Retinal pigment epithelial cell (primary cell): ENCODE results near the gene APOBEC2.
A peak's percentile ranks its signal among the peaks of the same experiment; 100 is the strongest.

Source experiments
- DNase-seq: peaks from one replicate; pipeline ENCODE4 v3.0.0-alpha.2; 2010; ENCODE audit warnings: low read depth
- H3K4me3 ChIP-seq: 2 replicates; pipeline ENCODE4 v1.5.1; 2011; ENCODE audit warnings: mild to moderate bottlenecking, low read length, control low read depth, moderate library complexity
- TF ChIP-seq, protein P1 (sequence below): conservative IDR thresholded peaks from 2 replicates; pipeline ENCODE4 v1.5.1; 2011; ENCODE audit warnings: low read depth, low read length, control low read depth, inconsistent platforms

APOBEC2 gene

DNA sequence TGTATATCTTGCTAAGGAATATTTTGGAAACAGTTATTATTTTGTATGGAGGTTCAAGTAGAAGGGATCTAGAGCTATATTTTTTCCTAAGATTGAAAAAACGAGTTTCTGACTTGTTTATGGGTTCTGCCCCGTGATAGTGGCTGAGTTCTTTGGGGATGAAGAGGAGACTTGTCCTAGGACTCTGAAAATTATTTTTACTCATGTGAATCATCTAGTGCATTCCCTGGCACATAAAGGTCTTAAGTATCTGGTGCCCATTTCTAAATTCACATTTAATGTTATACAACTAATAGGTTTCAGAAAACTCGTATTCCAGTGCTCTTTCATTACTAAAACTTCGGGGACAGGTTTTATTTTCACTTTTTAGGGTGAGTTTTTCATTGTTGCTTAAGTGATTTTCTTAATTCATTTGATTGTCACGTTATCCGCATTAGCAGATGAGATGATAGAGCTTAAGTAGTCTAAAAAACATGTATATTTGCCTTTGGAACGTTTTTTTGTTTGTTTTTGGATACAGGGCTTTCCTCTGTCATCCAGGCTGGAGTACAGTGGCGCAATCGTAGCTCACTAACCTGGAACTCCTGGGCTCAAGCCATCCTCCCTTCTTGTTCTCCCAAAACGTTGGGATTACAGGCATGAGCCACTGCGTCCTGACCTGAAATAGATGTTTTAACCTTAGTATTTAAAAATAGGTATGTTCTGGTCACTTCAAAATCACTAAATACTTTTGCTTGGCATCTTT lies 21.9 kb downstream of the APOBEC2 start:
- TF ChIP-seq, protein P1, sequence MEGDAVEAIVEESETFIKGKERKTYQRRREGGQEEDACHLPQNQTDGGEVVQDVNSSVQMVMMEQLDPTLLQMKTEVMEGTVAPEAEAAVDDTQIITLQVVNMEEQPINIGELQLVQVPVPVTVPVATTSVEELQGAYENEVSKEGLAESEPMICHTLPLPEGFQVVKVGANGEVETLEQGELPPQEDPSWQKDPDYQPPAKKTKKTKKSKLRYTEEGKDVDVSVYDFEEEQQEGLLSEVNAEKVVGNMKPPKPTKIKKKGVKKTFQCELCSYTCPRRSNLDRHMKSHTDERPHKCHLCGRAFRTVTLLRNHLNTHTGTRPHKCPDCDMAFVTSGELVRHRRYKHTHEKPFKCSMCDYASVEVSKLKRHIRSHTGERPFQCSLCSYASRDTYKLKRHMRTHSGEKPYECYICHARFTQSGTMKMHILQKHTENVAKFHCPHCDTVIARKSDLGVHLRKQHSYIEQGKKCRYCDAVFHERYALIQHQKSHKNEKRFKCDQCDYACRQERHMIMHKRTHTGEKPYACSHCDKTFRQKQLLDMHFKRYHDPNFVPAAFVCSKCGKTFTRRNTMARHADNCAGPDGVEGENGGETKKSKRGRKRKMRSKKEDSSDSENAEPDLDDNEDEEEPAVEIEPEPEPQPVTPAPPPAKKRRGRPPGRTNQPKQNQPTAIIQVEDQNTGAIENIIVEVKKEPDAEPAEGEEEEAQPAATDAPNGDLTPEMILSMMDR = no peak
- H3K4me3 ChIP-seq = peak overlapping the region; percentile 86
- no peak for DNase-seq

DNA sequence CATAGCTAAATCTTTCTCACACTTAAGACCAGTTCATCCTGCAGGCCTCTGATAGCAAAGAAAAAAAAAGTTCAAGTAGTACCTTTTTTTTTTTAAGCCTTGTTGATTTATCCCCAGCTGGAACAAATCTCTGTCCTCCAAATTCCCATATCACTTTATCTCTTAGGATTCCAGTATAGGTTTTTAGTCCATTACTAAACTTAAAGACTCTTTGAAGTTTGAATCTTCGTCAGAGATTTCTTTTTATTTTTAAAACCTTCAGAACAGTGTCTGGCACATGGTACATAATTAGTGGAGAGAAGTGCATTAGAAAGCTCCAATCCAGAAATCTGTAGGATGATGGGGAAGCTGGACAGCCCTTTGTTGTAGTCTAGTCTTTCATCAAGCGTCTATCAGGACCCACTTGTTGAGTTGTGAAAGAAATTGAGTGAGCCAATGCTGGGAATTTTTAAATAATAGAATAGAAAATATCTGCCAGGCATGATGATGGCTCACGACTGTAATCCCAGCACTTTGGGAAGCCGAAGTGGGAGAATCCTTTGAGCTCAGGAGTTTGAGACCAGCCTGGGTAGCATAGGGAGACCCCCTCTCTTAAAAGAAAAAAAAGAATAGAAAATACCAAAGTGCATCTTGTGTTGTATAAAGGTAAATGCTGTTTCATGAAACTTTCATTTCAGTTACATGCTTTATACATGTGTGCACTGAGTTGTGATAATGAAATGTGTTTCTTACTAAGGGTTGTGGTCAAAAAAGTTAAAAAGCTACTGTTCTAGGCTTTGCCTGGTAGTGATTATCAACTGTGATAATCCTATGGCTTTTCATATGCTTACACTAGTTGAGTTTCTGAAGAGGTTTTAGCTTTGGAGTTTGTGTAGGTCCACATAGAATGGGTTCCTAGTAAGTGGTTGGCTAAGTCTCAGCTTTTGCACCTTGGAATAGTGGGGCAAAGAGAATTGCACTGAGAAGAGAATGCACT lies 22.9 kb downstream of the APOBEC2 start:
- no peak for DNase-seq
- no peak overlapping the region for H3K4me3 ChIP-seq
- TF ChIP-seq, protein P1 = no peak

DNA sequence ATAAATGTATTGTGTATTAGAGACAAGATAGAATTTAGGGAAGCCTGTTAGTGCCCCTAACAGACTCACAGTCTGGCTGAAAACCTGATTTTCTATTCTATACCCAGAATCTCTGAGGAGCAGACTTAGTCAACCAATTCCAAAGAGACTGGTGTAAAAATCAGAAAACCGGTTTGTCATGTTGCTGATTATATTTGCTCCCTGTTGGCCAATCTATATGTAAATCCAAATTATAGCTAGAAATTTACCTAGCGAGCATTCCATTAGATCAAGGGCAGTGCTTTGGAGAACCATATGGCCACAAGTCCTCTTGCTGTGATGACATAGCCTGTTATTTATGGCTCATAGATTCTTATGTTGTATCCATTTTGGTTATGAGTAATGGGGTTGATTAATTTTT lies 24.5 kb downstream of the APOBEC2 start:
- no peak overlapping the region for H3K4me3 ChIP-seq
- TF ChIP-seq, protein P1 = no peak

DNA sequence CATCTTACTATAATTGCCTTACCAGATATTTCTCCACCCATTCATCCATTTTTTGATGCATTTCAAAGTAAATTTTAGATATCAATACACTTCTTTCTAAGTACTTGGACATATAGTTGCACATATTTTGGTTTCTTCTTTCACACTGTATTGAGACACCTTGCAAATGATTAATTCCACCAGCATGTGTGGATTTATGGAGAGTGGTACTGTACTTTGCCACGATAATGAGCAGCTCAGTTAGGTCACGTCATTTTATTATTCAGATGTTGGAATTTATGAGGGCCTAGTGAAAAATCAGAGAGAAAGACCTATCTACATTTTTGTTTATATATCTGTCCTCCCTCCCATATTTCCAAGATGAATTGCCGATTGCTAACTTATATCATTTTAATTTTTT lies 25.1 kb downstream of the APOBEC2 start:
- no peak overlapping the region for H3K4me3 ChIP-seq
- TF ChIP-seq, protein P1 = no peak
- no peak for DNase-seq

More for the DNA sequence above, 24.5 kb downstream of the APOBEC2 start:
- no peak for DNase-seq

DNA sequence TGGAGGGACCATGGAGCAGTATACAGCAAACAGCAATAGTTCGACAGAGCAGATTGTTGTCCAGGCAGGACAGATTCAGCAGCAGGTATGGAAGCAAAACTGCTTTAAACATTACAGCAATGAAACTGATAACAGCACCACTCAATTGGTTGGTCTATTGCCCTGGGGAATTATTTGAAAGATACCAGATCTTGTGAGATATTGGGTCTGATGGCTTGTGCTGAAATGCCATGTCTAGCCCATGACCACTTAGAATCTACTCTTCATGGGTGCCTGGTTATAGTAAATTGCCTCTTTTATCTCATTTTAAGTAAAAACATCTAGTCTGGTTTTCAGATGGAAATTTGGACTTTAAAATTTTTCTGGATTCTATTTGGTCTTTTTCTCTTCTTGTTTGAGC lies 26.1 kb downstream of the APOBEC2 start:
- DNase-seq = no peak
- TF ChIP-seq, protein P1 = no peak
- no peak overlapping the region for H3K4me3 ChIP-seq

DNA sequence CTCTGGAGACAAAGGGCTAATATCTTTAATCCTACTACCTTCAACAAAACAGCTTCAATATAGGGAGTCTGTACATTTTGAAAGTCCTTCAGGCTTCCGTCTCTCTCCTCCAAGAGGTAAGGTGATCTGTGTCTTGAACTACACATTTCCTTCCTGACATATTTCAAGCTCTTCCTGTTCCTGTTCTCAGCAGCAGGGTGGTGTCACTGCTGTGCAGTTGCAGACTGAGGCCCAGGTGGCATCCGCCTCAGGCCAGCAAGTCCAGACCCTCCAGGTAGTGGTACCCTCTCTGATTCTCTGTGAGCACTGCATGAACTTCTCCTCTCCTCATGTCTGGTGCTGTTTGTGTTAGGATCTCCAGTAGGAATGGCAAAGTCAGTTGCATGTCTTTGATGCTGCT lies 27.6 kb downstream of the APOBEC2 start:
- TF ChIP-seq, protein P1 = no peak
- no peak for DNase-seq
- H3K4me3 ChIP-seq = no peak overlapping the region

DNA sequence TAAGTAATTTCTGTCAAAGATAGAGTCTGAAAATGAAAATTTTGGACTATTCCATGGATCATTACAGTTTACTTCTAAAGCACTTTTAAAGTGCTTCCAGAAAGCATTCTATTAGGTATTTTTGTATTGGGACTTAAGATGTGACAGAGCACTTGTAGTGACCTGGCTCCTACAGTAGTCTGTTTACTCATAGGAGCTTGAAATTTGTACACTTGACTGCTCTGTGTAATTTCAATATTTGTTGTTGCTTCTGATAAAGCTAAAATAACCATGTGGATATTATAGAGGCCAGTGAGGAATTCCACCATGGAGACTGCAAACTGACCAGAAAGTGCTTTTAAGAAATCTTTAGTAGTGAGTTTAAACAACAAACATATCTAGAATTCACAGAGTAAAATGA lies 30.1 kb downstream of the APOBEC2 start:
- no peak for DNase-seq
- TF ChIP-seq, protein P1 = no peak
- H3K4me3 ChIP-seq = no peak overlapping the region
